Mesenchymal stem cell (in vitro differentiated cells and primary cell): ENCODE results near the gene FOXK2.
A peak's percentile ranks its signal among the peaks of the same experiment; 100 is the strongest.

Source experiments
- DNase-seq: peaks from one replicate; pipeline ENCODE4 v3.0.0-alpha.2; 2013
- H2AFZ ChIP-seq: one replicate; pipeline ENCODE4 v1.6.1; 2013; ENCODE audit warnings: low read depth, mild to moderate bottlenecking, control low read depth, inconsistent platforms, low read length, moderate library complexity
- H2AK5ac ChIP-seq: 2 replicates; pipeline ENCODE4 v1.6.1; 2013; ENCODE audit warnings: low read length, moderate library complexity, mild to moderate bottlenecking, inconsistent platforms; ENCODE audit not compliant: severe bottlenecking
- H2BK120ac ChIP-seq: one replicate; pipeline ENCODE4 v1.6.1; 2013; ENCODE audit warnings: low read depth, mild to moderate bottlenecking, inconsistent platforms, low read length, moderate library complexity
- H2BK12ac ChIP-seq, 2 experiments: one replicate each; pipeline ENCODE4 v1.6.1; 2013; ENCODE audit warnings: inconsistent platforms in 2 of 2, low read length in 2 of 2, mild to moderate bottlenecking in 2 of 2, moderate library complexity in 2 of 2, control low read depth in 1 of 2
- H2BK15ac ChIP-seq: one replicate; pipeline ENCODE4 v1.6.1; 2013; ENCODE audit warnings: mild to moderate bottlenecking, low read depth, inconsistent platforms; ENCODE audit not compliant: poor library complexity, severe bottlenecking
- H2BK5ac ChIP-seq: 2 replicates; pipeline ENCODE4 v1.6.1; 2013; ENCODE audit warnings: low read depth, mild to moderate bottlenecking, low read length, control low read depth, inconsistent platforms; ENCODE audit not compliant: poor library complexity, severe bottlenecking
- H3K14ac ChIP-seq, 2 experiments: one replicate each; pipeline ENCODE4 v1.6.1; 2013; ENCODE audit warnings: inconsistent platforms in 2 of 2, low read length in 2 of 2, control low read depth in 1 of 2, mild to moderate bottlenecking in 1 of 2, moderate library complexity in 1 of 2
- H3K18ac ChIP-seq, 2 experiments: one replicate each; pipeline ENCODE4 v1.6.1; 2013; ENCODE audit warnings: inconsistent platforms in 2 of 2, low read length in 2 of 2, control low read depth in 1 of 2, low read depth in 1 of 2, mild to moderate bottlenecking in 1 of 2
- H3K23ac ChIP-seq, 2 experiments: one replicate each; pipeline ENCODE4 v1.6.1; 2013; ENCODE audit warnings: inconsistent platforms in 2 of 2, low read length in 2 of 2, mild to moderate bottlenecking in 2 of 2, moderate library complexity in 2 of 2, control low read depth in 1 of 2
- H3K27ac ChIP-seq: 2 replicates; pipeline ENCODE4 v1.5.1; 2013; ENCODE audit warnings: mild to moderate bottlenecking, moderate library complexity, low read length, control low read depth, inconsistent platforms; ENCODE audit not compliant: poor library complexity, severe bottlenecking
- H3K27me3 ChIP-seq, 2 experiments: 2 replicates each; pipeline versions ENCODE4 v1.6.1 to v1.7.0; 2013; ENCODE audit warnings: low read length in 2 of 2, mild to moderate bottlenecking in 2 of 2, moderate library complexity in 2 of 2, control low read depth in 1 of 2, inconsistent platforms in 1 of 2; ENCODE audit not compliant: control insufficient read depth in 1 of 2, insufficient read depth in 1 of 2
- H3K36me3 ChIP-seq, 2 experiments: 2 replicates each; pipeline versions ENCODE4 v1.6.1 to v1.7.0; 2013; ENCODE audit warnings: low read length in 2 of 2, control low read depth in 1 of 2, inconsistent platforms in 1 of 2, low read depth in 1 of 2, mild to moderate bottlenecking in 1 of 2; ENCODE audit not compliant: insufficient read depth in 2 of 2, control insufficient read depth in 1 of 2
- H3K4ac ChIP-seq, 2 experiments: one replicate each; pipeline ENCODE4 v1.6.1; 2013; ENCODE audit warnings: inconsistent platforms in 2 of 2, low read length in 2 of 2, mild to moderate bottlenecking in 2 of 2, moderate library complexity in 2 of 2, control low read depth in 1 of 2, low read depth in 1 of 2
- H3K4me1 ChIP-seq: 2 replicates; pipeline ENCODE4 v1.6.1; 2013; ENCODE audit warnings: low read depth, low read length, control low read depth; ENCODE audit not compliant: control insufficient read depth, insufficient read depth
- H3K4me2 ChIP-seq: 2 replicates; pipeline ENCODE4 v1.6.1; 2013; ENCODE audit warnings: low read length, mild to moderate bottlenecking, inconsistent platforms; ENCODE audit not compliant: poor library complexity, severe bottlenecking
- H3K4me3 ChIP-seq, 2 experiments: 2 replicates each; pipeline versions ENCODE4 v1.5.1 to v1.7.0; 2013; ENCODE audit warnings: low read length in 2 of 2, mild to moderate bottlenecking in 2 of 2, control low read depth in 1 of 2, low read depth in 1 of 2; ENCODE audit not compliant: insufficient read depth in 1 of 2
- H3K79me1 ChIP-seq: replicated peaks from 2 replicates; pipeline ENCODE4 v1.6.1; 2013; ENCODE audit warnings: mild to moderate bottlenecking, control low read depth, low read length, inconsistent platforms; ENCODE audit not compliant: poor library complexity, severe bottlenecking
- H3K9ac ChIP-seq: 2 replicates; pipeline ENCODE4 v1.7.0; 2013; ENCODE audit warnings: mild to moderate bottlenecking, low read length, moderate library complexity
- H3K9me3 ChIP-seq: 2 replicates; pipeline ENCODE4 v1.7.0; 2013; ENCODE audit warnings: mild to moderate bottlenecking, low read length; ENCODE audit not compliant: control insufficient read depth
- H4K8ac ChIP-seq: one replicate; pipeline ENCODE4 v1.6.1; 2013; ENCODE audit warnings: inconsistent platforms, mild to moderate bottlenecking, low read length, moderate library complexity
- H4K91ac ChIP-seq: one replicate; pipeline ENCODE4 v1.6.1; 2013; ENCODE audit warnings: mild to moderate bottlenecking, low read length, inconsistent platforms
- WGBS: methylation state at CpG from one replicate; pipeline ENCODE4 v1.1.7; 2013; ENCODE audit warnings: mixed read lengths; 5-methylcytosine and 5-hydroxymethylcytosine counted together

FOXK2 gene

DNA sequence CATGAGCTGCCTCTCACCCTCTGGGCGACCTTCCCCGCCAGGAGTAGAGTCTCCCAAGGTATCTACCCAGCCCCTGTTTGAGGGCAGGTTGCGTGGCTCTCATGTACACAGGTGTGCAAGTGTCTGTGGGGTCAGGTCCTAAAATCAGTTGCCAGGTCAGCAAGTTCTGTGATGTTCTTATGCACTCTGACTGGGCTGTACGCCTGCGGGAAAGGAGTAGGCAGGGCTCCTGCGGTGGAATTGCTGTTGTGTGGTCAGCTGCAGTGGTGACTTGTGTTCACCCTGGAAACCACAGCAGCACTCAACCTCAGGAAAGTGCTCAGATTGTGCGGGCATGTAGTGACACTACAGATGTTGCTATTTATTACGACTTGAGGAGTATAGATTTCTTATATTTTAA lies 41.6 kb upstream of the FOXK2 start:
- Histone ChIP-seq H2AK5ac (no peak overlapping the region), H3K23ac (peak overlapping the region in 1 of 2 experiments; percentile 85), H3K4ac (no peak overlapping the region), H3K4me2 (no peak overlapping the region), H3K14ac (no peak overlapping the region), H3K27me3 (no peaks in the 10 kb centered on the region), H2BK12ac (no peak overlapping the region), H4K8ac (no peak overlapping the region), H3K79me1 (peaks cover 5% of the 10 kb centered on the region), H2BK120ac (no peak overlapping the region), H3K4me3 (no peak overlapping the region), H3K9me3 (no peaks in the 10 kb centered on the region), H4K91ac (no peak overlapping the region), H3K27ac (no peak overlapping the region), H2AFZ (no peak overlapping the region), H3K4me1 (peaks cover 2% of the 10 kb centered on the region), H3K18ac (no peak overlapping the region), H2BK15ac (no peak overlapping the region), H2BK5ac (no peak overlapping the region), H3K36me3 (peaks cover 49 to 56% of the 10 kb centered on the region in 2 experiments), H3K9ac (no peak overlapping the region)
- WGBS, result 96% methylated on average over 8 of the region's 8 CpGs
- no peak for DNase-seq

DNA sequence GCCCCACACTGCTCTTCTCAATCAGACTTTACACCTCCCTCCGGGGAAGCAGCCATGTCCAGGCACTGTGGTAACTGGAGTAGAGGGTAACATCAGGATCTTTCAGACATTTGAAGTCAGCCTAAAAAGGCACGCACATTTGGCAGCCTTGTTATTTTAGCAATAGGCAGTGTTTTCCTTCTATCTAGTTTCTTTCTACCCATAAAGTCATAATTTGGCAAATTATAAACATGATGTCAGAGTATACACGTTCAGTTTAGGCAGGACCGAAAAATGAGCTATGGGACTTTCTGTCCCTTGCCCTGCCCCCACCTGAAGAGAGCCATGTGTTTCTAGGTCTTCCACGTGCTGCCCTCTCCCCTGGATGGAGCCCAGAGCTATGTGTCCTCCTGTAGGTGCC lies 39.9 kb upstream of the FOXK2 start:
- H3K27me3 ChIP-seq, result no peaks in the 10 kb centered on the region
- no peak overlapping the region for H3K9ac ChIP-seq
- no peak overlapping the region for H3K18ac ChIP-seq
- no peak overlapping the region for H2AFZ ChIP-seq
- H2BK5ac ChIP-seq, result no peak overlapping the region
- H2AK5ac ChIP-seq, result no peak overlapping the region
- H3K79me1 ChIP-seq, result peaks cover 5% of the 10 kb centered on the region
- no peak overlapping the region for H3K4ac ChIP-seq
- WGBS, result 86% methylated on average over 5 of the region's 5 CpGs
- no peak overlapping the region for H3K27ac ChIP-seq
- H3K4me1 ChIP-seq, result peaks cover 2% of the 10 kb centered on the region
- H3K9me3 ChIP-seq, result no peaks in the 10 kb centered on the region
- no peak overlapping the region for H3K4me3 ChIP-seq
- peaks cover 65 to 66% of the 10 kb centered on the region in 2 experiments for H3K36me3 ChIP-seq
- H4K91ac ChIP-seq, result no peak overlapping the region
- no peak overlapping the region for H2BK15ac ChIP-seq
- H3K23ac ChIP-seq, result no peak overlapping the region
- H2BK120ac ChIP-seq, result no peak overlapping the region
- H2BK12ac ChIP-seq, result no peak overlapping the region
- H3K14ac ChIP-seq, result no peak overlapping the region
- DNase-seq, result no peak
- no peak overlapping the region for H3K4me2 ChIP-seq
- no peak overlapping the region for H4K8ac ChIP-seq

DNA sequence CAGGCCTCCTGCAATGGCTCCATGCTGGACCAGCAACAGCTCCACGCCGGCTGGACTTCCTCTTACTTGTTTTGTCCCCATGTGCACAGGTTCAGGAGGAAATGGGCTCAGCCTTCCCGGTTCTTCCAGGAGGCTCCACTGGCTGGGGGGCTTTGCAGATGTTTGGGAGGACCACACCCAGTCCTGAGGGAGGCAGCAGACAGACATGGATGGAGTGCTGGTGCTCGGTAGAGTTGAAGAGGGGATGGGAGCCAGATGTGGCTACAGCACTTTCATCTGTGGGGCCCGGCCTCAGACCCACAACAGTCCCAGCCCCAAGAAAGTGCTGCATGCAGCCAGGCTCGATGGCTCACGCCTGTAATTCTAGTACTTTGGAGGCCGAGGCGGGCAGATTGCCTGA lies 39.2 kb upstream of the FOXK2 start:
- Histone ChIP-seq H2BK120ac (no peak overlapping the region), H2AFZ (no peak overlapping the region), H3K27me3 (no peaks in the 10 kb centered on the region), H3K14ac (no peak overlapping the region), H4K91ac (no peak overlapping the region), H3K79me1 (peaks cover 5% of the 10 kb centered on the region), H3K9me3 (no peaks in the 10 kb centered on the region), H3K4me2 (no peak overlapping the region), H3K9ac (no peak overlapping the region), H3K36me3 (peaks cover 66 to 69% of the 10 kb centered on the region in 2 experiments), H4K8ac (no peak overlapping the region), H3K4me1 (peaks cover 2% of the 10 kb centered on the region), H2BK5ac (no peak overlapping the region), H3K23ac (no peak overlapping the region), H2BK12ac (no peak overlapping the region), H3K4me3 (no peak overlapping the region), H3K4ac (no peak overlapping the region), H3K27ac (no peak overlapping the region), H2AK5ac (no peak overlapping the region), H2BK15ac (no peak overlapping the region), H3K18ac (no peak overlapping the region)
- DNase-seq, result no peak
- WGBS, result 96% methylated on average over 9 of the region's 9 CpGs

- H3K18ac ChIP-seq, result no peak overlapping the region
- H2AFZ ChIP-seq, result no peak overlapping the region
- H2BK12ac ChIP-seq, result no peak overlapping the region
- no peaks in the 10 kb centered on the region for H3K9me3 ChIP-seq
- no peak overlapping the region for H3K9ac ChIP-seq
- no peak overlapping the region for H2BK15ac ChIP-seq
- H3K27ac ChIP-seq, result no peak overlapping the region
- no peak overlapping the region for H3K4me2 ChIP-seq
- no peak overlapping the region for H3K4ac ChIP-seq
- no peak overlapping the region for H4K8ac ChIP-seq
- H2BK120ac ChIP-seq, result no peak overlapping the region
- no peak overlapping the region for H2BK5ac ChIP-seq
- peaks cover 3% of the 10 kb centered on the region for H3K79me1 ChIP-seq
- WGBS, result 96% methylated on average over 5 of the region's 6 CpGs
- H3K36me3 ChIP-seq, result peaks cover 79 to 86% of the 10 kb centered on the region in 2 experiments
- H3K23ac ChIP-seq, result no peak overlapping the region
- no peak for DNase-seq
- no peaks in the 10 kb centered on the region for H3K4me1 ChIP-seq
- no peak overlapping the region for H3K4me3 ChIP-seq
- H3K27me3 ChIP-seq, result no peaks in the 10 kb centered on the region
- H2AK5ac ChIP-seq, result no peak overlapping the region
- H3K14ac ChIP-seq, result no peak overlapping the region
- no peak overlapping the region for H4K91ac ChIP-seq
Measured at GRCh38 chr17:82483204-82483660, 36.3 kb upstream of the FOXK2 start.
